ENCODE measurements around the gene IL1RAPL1.

Gene IL1RAPL1

GRCh38 chrX:29229802-29230201, 642.6 kb downstream of the IL1RAPL1 start:
- H3K4me1 ChIP-seq (ENCODE audit: insufficient read depth, low read length, poor library complexity, severe bottlenecking): no peaks in the 10 kb centered on the region
- H2AFZ ChIP-seq (ENCODE audit: low read length): no peak overlapping the region
- H3K79me2 ChIP-seq (ENCODE audit: insufficient read depth, low read length): no peaks in the 10 kb centered on the region
- no peaks in the 10 kb centered on the region for H3K9me3 ChIP-seq (ENCODE audit: insufficient read depth, low read depth, low read length)
- no peaks in the 10 kb centered on the region for H3K27me3 ChIP-seq (ENCODE audit: insufficient read depth, low read length, poor library complexity, severe bottlenecking)
- no peaks in the 10 kb centered on the region for H3F3A ChIP-seq (ENCODE audit: low read depth)
- no peaks in the 10 kb centered on the region for H3K36me3 ChIP-seq (ENCODE audit: insufficient read depth, low read length)
- no peaks in the 10 kb centered on the region for H4K20me1 ChIP-seq (ENCODE audit: insufficient read depth, low read length, poor library complexity, severe bottlenecking)
- H3K9ac ChIP-seq (ENCODE audit: low read depth, low read length, poor library complexity, severe bottlenecking): no peak overlapping the region
- H3K9me2 ChIP-seq (replicated peaks; ENCODE audit: low read depth, low read length): no peaks in the 10 kb centered on the region
- TF ChIP-seq CTCF (conservative IDR thresholded peaks at IDR 0.05; ENCODE audit: low read length) (no peak), EZH2phosphoT487 (IDR thresholded peaks at IDR 0.05; ENCODE audit: borderline replicate concordance) (no peak)
- H3K4me2 ChIP-seq (ENCODE audit: low read depth, low read length, poor library complexity, severe bottlenecking): no peak overlapping the region
- no peak overlapping the region for H3K4me3 ChIP-seq (ENCODE audit: low read length, poor library complexity, severe bottlenecking)

GRCh38 chrX:29231800-29232199, 644.6 kb downstream of the IL1RAPL1 start:
- H4K20me1 ChIP-seq (ENCODE audit: insufficient read depth, low read length, poor library complexity, severe bottlenecking): no peaks in the 10 kb centered on the region
- H3K27me3 ChIP-seq (ENCODE audit: insufficient read depth, low read length, poor library complexity, severe bottlenecking): no peaks in the 10 kb centered on the region
- no peak overlapping the region for H2AFZ ChIP-seq (ENCODE audit: low read length)
- no peak overlapping the region for H3K4me2 ChIP-seq (ENCODE audit: low read depth, low read length, poor library complexity, severe bottlenecking)
- H3K4me1 ChIP-seq (ENCODE audit: insufficient read depth, low read length, poor library complexity, severe bottlenecking): no peaks in the 10 kb centered on the region
- no peak overlapping the region for H3K4me3 ChIP-seq (ENCODE audit: low read length, poor library complexity, severe bottlenecking)
- H3K9me3 ChIP-seq (ENCODE audit: insufficient read depth, low read depth, low read length): no peaks in the 10 kb centered on the region
- TF ChIP-seq EZH2phosphoT487 (IDR thresholded peaks at IDR 0.05; ENCODE audit: borderline replicate concordance) (no peak), CTCF (conservative IDR thresholded peaks at IDR 0.05; ENCODE audit: low read length) (peak; percentile 28)
- no peak overlapping the region for H3K9ac ChIP-seq (ENCODE audit: low read depth, low read length, poor library complexity, severe bottlenecking)
- H3K9me2 ChIP-seq (replicated peaks; ENCODE audit: low read depth, low read length): no peaks in the 10 kb centered on the region
- H3K79me2 ChIP-seq (ENCODE audit: insufficient read depth, low read length): no peaks in the 10 kb centered on the region
- no peaks in the 10 kb centered on the region for H3F3A ChIP-seq (ENCODE audit: low read depth)
- no peaks in the 10 kb centered on the region for H3K36me3 ChIP-seq (ENCODE audit: insufficient read depth, low read length)

GRCh38 chrX:29233592-29234183, 646.4 kb downstream of the IL1RAPL1 start:
- no peak overlapping the region for H3K4me2 ChIP-seq (ENCODE audit: low read depth, low read length, poor library complexity, severe bottlenecking)
- H3K36me3 ChIP-seq (ENCODE audit: insufficient read depth, low read length): no peaks in the 10 kb centered on the region
- no peak overlapping the region for H3K9ac ChIP-seq (ENCODE audit: low read depth, low read length, poor library complexity, severe bottlenecking)
- no peak overlapping the region for H3K4me3 ChIP-seq (ENCODE audit: low read length, poor library complexity, severe bottlenecking)
- no peaks in the 10 kb centered on the region for H3K79me2 ChIP-seq (ENCODE audit: insufficient read depth, low read length)
- H4K20me1 ChIP-seq (ENCODE audit: insufficient read depth, low read length, poor library complexity, severe bottlenecking): no peaks in the 10 kb centered on the region
- H3K9me3 ChIP-seq (ENCODE audit: insufficient read depth, low read depth, low read length): no peaks in the 10 kb centered on the region
- H3K4me1 ChIP-seq (ENCODE audit: insufficient read depth, low read length, poor library complexity, severe bottlenecking): no peaks in the 10 kb centered on the region
- H3K9me2 ChIP-seq (replicated peaks; ENCODE audit: low read depth, low read length): no peaks in the 10 kb centered on the region
- H2AFZ ChIP-seq (ENCODE audit: low read length): no peak overlapping the region
- H3K27me3 ChIP-seq (ENCODE audit: insufficient read depth, low read length, poor library complexity, severe bottlenecking): no peaks in the 10 kb centered on the region
- H3F3A ChIP-seq (ENCODE audit: low read depth): no peaks in the 10 kb centered on the region
- TF ChIP-seq EZH2phosphoT487 (IDR thresholded peaks at IDR 0.05; ENCODE audit: borderline replicate concordance): no peak
- no peak for TF ChIP-seq CTCF (conservative IDR thresholded peaks at IDR 0.05; ENCODE audit: low read length)
